Large intestine (tissue), 3 donors: ENCODE measurements around the gene BCHE. TPM values are rescaled to one million over a fixed set of nuclear protein-coding genes. Genes with fewer than 3 reads are reported as not detected.

Experiments
- DNase-seq, 2 donors: peaks; one replicate each; pipeline versions ENCODE4 v3.0.0 to v3.0.0-alpha.2; 2013
- H3K27ac ChIP-seq: one replicate; pipeline ENCODE4 v1.5.1; 2013; ENCODE audit warnings: low read length
- H3K27me3 ChIP-seq: 2 replicates; pipeline ENCODE4 v1.6.1; 2013; ENCODE audit warnings: low read length; ENCODE audit not compliant: control insufficient read depth, insufficient read depth
- H3K36me3 ChIP-seq: 2 replicates; pipeline ENCODE4 v1.6.1; 2013; ENCODE audit warnings: low read length; ENCODE audit not compliant: control insufficient read depth, insufficient read depth
- H3K4me1 ChIP-seq: one replicate; pipeline ENCODE4 v1.6.1; 2013; ENCODE audit warnings: low read length; ENCODE audit not compliant: control insufficient read depth, insufficient read depth
- H3K4me3 ChIP-seq: one replicate; pipeline ENCODE4 v1.5.1; 2013; ENCODE audit warnings: low read length
- H3K9me3 ChIP-seq: one replicate; pipeline ENCODE4 v1.6.1; 2013; ENCODE audit warnings: mild to moderate bottlenecking, low read depth, low read length, moderate library complexity; ENCODE audit not compliant: control insufficient read depth
- WGBS: methylation state at CpG from one replicate; pipeline ENCODE4 v1.1.5; 2013; ENCODE audit warnings: low lambda C conversion rate; ENCODE audit not compliant: insufficient coverage; 5-methylcytosine and 5-hydroxymethylcytosine counted together
- polyA plus RNA-seq: library from polyadenylated mRNA; unstranded; fragments of 120-200 nt; gene quantifications from one replicate; pipeline ENCODE4 v1.2.1, GENCODE V29; 2013

The BCHE gene
- polyA plus RNA-seq, 1 donor: 59.6 TPM

DNA sequence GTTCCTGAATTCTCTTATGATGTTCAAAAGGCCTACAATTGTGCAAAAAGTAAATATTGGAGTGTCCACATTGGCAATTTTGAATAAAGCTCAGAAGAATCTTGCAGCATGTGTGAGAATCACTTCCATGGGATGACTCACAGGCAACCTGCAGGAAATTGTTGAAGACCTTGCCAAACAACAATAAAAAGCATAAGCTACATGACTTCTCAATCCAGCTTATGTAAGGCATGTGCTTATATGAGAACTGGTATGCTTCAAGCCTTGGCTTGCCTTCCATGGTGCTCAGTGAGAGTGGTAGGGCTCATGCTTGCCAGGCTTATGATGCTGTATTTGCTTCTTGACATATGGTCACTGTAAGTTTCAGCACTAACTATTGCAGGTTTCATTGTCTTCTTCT, 18.4 kb upstream of the BCHE start:
- Histone ChIP-seq H3K4me1 (no peaks in the 10 kb centered on the region), H3K36me3 (no peaks in the 10 kb centered on the region), H3K9me3 (no peaks in the 10 kb centered on the region), H3K27ac (no peak overlapping the region), H3K27me3 (no peaks in the 10 kb centered on the region), H3K4me3 (no peak overlapping the region)
- DNase-seq: no peak

GRCh38 chr3:165854696-165855095, 17.5 kb upstream of the BCHE start:
- Histone ChIP-seq H3K4me1 (no peaks in the 10 kb centered on the region), H3K27me3 (no peaks in the 10 kb centered on the region)
- DNase-seq: no peak

DNA sequence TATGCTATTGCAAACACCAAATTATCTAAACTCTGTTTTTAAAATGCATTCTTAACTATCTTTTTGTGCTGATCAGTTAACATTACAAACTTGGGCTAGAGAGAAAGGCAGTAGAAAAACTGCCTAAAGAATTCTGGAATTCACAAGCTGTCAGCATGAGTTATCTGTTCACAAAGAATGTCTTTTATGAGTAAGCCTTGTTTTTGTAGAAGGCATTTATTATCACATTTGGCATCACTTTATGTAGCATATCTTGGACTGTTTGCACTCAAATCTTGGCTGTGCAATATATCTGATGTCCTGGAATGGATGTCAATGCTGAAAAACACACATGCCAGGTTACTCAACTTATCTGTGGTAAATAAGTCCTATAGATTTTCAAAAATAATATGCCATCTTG, 15.5 kb upstream of the BCHE start:
- H3K9me3 ChIP-seq: no peaks in the 10 kb centered on the region
- H3K36me3 ChIP-seq: no peaks in the 10 kb centered on the region
- DNase-seq: no peak

More at GRCh38 chr3:165854696-165855095, 17.5 kb upstream of the BCHE start:
- H3K27ac ChIP-seq: no peak overlapping the region
- H3K4me3 ChIP-seq: no peak overlapping the region
- WGBS: no CpG with 5 or more reads among the region's 1 CpG
- H3K36me3 ChIP-seq: no peaks in the 10 kb centered on the region
- no peaks in the 10 kb centered on the region for H3K9me3 ChIP-seq

DNA sequence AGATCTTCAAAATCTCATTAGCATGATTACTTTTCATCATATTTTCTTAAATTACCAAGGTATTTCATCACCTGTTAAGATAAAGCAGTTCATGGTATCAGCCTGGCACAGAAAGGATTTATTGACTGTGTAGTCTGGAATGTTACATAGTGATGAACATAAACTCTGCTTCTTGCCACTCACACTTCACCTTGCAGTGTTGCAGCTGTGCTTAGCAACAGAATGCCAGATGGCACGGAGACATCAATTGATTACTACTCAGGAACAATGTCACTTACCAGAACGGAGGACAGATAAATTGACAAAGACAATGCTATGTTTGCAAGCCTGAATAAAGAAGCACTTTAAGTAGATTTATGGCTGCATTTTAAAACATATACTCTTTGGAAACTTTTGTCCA, 15.0 kb upstream of the BCHE start:
- no CpG with 5 or more reads among the region's 2 CpGs for WGBS
- H3K4me1 ChIP-seq: no peaks in the 10 kb centered on the region

More for the DNA sequence above, 15.5 kb upstream of the BCHE start:
- Histone ChIP-seq H3K27ac (no peak overlapping the region), H3K27me3 (no peaks in the 10 kb centered on the region), H3K4me1 (no peaks in the 10 kb centered on the region), H3K4me3 (no peak overlapping the region)

GRCh38 chr3:165846056-165846455, 8.8 kb upstream of the BCHE start:
- no peaks in the 10 kb centered on the region for H3K4me1 ChIP-seq
- H3K27ac ChIP-seq: no peak overlapping the region
- WGBS: no CpG with 5 or more reads among the region's 6 CpGs
- no peak overlapping the region for H3K4me3 ChIP-seq
- no peaks in the 10 kb centered on the region for H3K9me3 ChIP-seq
- no peak for DNase-seq
- no peaks in the 10 kb centered on the region for H3K27me3 ChIP-seq
- H3K36me3 ChIP-seq: no peaks in the 10 kb centered on the region

More for the DNA sequence above, 15.0 kb upstream of the BCHE start:
- Histone ChIP-seq H3K27me3 (no peaks in the 10 kb centered on the region), H3K4me3 (no peak overlapping the region), H3K27ac (no peak overlapping the region), H3K36me3 (no peaks in the 10 kb centered on the region), H3K9me3 (no peaks in the 10 kb centered on the region)
- DNase-seq: no peak

GRCh38 chr3:165839296-165840076, 2.3 kb upstream of the BCHE start:
- no peak overlapping the region for H3K27ac ChIP-seq
- no peaks in the 10 kb centered on the region for H3K36me3 ChIP-seq
- no peak overlapping the region for H3K4me3 ChIP-seq
- no peaks in the 10 kb centered on the region for H3K9me3 ChIP-seq
- H3K27me3 ChIP-seq: no peaks in the 10 kb centered on the region
- DNase-seq: no peak
- H3K4me1 ChIP-seq: no peaks in the 10 kb centered on the region
- WGBS: 87% methylated on average over 5 of the region's 9 CpGs

GRCh38 chr3:165837801-165838200, 578 bp upstream of the BCHE start:
- 100% methylated on average over 1 of the region's 1 CpG for WGBS
- Histone ChIP-seq H3K4me3 (no peak overlapping the region), H3K27ac (no peak overlapping the region)

DNA sequence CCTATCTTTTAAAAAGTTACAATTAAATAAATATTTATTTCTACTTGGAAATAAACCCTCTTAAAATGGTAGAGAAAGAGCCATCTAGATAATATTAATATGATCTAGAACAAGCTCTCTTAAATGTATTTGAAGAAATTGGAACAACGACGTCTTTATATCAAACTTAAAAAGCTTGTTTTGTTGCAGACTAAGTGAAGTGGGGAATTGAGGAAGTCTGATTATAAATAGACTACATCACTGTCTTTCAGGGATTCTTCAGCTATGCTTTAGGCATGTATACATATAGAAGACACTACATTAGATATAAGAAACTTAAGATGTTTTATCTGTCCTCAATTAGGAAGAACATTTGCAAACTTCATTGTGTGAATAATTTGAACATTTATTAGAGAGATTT, 1.8 kb downstream of the BCHE start:
- Histone ChIP-seq H3K27ac (no peak overlapping the region), H3K4me1 (no peaks in the 10 kb centered on the region), H3K27me3 (no peaks in the 10 kb centered on the region), H3K36me3 (no peaks in the 10 kb centered on the region), H3K9me3 (no peaks in the 10 kb centered on the region), H3K4me3 (peak overlapping the region; percentile 4)
- no peak for DNase-seq
- no CpG with 5 or more reads among the region's 2 CpGs for WGBS

More at GRCh38 chr3:165837801-165838200, 578 bp upstream of the BCHE start:
- Histone ChIP-seq H3K4me1 (no peaks in the 10 kb centered on the region), H3K27me3 (no peaks in the 10 kb centered on the region), H3K9me3 (no peaks in the 10 kb centered on the region), H3K36me3 (no peaks in the 10 kb centered on the region)
- no peak for DNase-seq

- H3K27me3 ChIP-seq: no peaks in the 10 kb centered on the region
- H3K36me3 ChIP-seq: no peaks in the 10 kb centered on the region
- no peaks in the 10 kb centered on the region for H3K9me3 ChIP-seq
- 50% methylated on average over 1 of the region's 3 CpGs for WGBS
- H3K4me1 ChIP-seq: no peaks in the 10 kb centered on the region
- no peak overlapping the region for H3K27ac ChIP-seq
- no peak for DNase-seq
- no peak overlapping the region for H3K4me3 ChIP-seq
These were observed 6.5 kb downstream of the BCHE start for GRCh38 chr3:165830746-165831145.

DNA sequence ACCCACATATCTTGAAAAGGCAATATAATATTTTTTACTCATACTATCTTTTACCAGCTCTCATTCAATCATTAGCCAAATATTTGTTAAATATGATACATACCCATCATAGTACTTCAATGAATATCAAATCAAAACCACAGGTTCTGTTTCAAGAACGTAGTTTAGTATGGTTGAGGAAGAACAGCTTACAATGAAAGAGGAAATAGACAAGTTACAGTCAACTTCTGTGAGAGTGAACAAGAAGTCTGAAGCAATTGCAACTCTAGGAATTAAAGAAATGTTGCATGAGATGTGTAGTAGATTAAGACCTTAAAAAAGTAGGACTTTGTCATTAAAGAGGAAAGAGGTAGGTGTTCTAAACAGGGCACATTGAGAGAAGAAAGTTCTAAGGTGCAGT, 9.3 kb downstream of the BCHE start:
- WGBS: no CpG with 5 or more reads among the region's 1 CpG
- no peak overlapping the region for H3K4me3 ChIP-seq
- H3K36me3 ChIP-seq: no peaks in the 10 kb centered on the region
- DNase-seq: no peak
- H3K9me3 ChIP-seq: no peaks in the 10 kb centered on the region
- no peaks in the 10 kb centered on the region for H3K27me3 ChIP-seq
- no peak overlapping the region for H3K27ac ChIP-seq
- H3K4me1 ChIP-seq: no peaks in the 10 kb centered on the region

DNA sequence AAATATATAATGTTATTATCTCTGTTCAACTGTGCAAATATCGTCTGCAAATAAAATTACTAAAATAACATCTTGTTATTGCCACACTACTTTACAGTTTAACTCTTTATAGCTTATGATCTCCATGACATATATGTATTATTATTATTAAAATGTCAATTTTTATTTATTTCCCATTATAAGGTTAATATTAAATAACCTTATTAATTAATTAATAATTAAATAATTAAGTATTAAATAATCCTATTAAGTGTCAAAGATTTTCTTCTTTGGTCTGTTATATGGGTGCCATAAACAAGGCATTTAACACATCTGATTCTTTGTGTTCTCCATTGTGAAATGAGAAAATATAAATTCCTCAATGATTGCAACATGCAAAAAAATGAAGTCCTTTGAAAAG, 10.0 kb downstream of the BCHE start:
- Histone ChIP-seq H3K4me1 (no peaks in the 10 kb centered on the region), H3K9me3 (no peaks in the 10 kb centered on the region), H3K27me3 (no peaks in the 10 kb centered on the region), H3K27ac (no peak overlapping the region), H3K4me3 (no peak overlapping the region), H3K36me3 (no peaks in the 10 kb centered on the region)
- DNase-seq: no peak
- 90% methylated on average over 1 of the region's 1 CpG for WGBS
